ENCODE data around the gene CENPP.

CENPP gene

GRCh38 chr9:92506184-92506857 is 180.6 kb downstream of the CENPP start:
- no peak overlapping the region for H3K27ac ChIP-seq (ENCODE audit: low read depth, low read length)
- H3K27me3 ChIP-seq (ENCODE audit: control insufficient read depth, insufficient read depth, low read length): no peaks in the 10 kb centered on the region
- H3K36me3 ChIP-seq (ENCODE audit: control insufficient read depth, insufficient read depth, low read length): no peaks in the 10 kb centered on the region
- no peak overlapping the region for H3K9ac ChIP-seq (ENCODE audit: low read length)
- H3K4me1 ChIP-seq (ENCODE audit: control insufficient read depth, insufficient read depth, low read length): peaks cover 14% of the 10 kb centered on the region
- H3K9me3 ChIP-seq (ENCODE audit: control insufficient read depth, insufficient read depth, low read depth, low read length): no peaks in the 10 kb centered on the region
- no peak overlapping the region for H3K4me3 ChIP-seq (ENCODE audit: low read depth, low read length)

GRCh38 chr9:92507005-92507404 is 181.3 kb downstream of the CENPP start:
- Histone ChIP-seq H3K4me1 (ENCODE audit: control insufficient read depth, insufficient read depth, low read length) (peaks cover 14% of the 10 kb centered on the region), H3K36me3 (ENCODE audit: control insufficient read depth, insufficient read depth, low read length) (no peaks in the 10 kb centered on the region), H3K27ac (ENCODE audit: low read depth, low read length) (no peak overlapping the region), H3K9me3 (ENCODE audit: control insufficient read depth, insufficient read depth, low read depth, low read length) (no peaks in the 10 kb centered on the region), H3K27me3 (ENCODE audit: control insufficient read depth, insufficient read depth, low read length) (no peaks in the 10 kb centered on the region), H3K4me3 (ENCODE audit: low read depth, low read length) (no peak overlapping the region), H3K9ac (ENCODE audit: low read length) (no peak overlapping the region)

GRCh38 chr9:92507496-92507895 is 181.7 kb downstream of the CENPP start:
- H3K4me3 ChIP-seq (ENCODE audit: low read depth, low read length): no peak overlapping the region
- H3K36me3 ChIP-seq (ENCODE audit: control insufficient read depth, insufficient read depth, low read length): no peaks in the 10 kb centered on the region
- H3K27ac ChIP-seq (ENCODE audit: low read depth, low read length): no peak overlapping the region
- no peaks in the 10 kb centered on the region for H3K27me3 ChIP-seq (ENCODE audit: control insufficient read depth, insufficient read depth, low read length)
- peaks cover 14% of the 10 kb centered on the region for H3K4me1 ChIP-seq (ENCODE audit: control insufficient read depth, insufficient read depth, low read length)
- no peak overlapping the region for H3K9ac ChIP-seq (ENCODE audit: low read length)
- no peaks in the 10 kb centered on the region for H3K9me3 ChIP-seq (ENCODE audit: control insufficient read depth, insufficient read depth, low read depth, low read length)

GRCh38 chr9:92508018-92508820 is 182.5 kb downstream of the CENPP start:
- Histone ChIP-seq H3K4me1 (ENCODE audit: control insufficient read depth, insufficient read depth, low read length) (peaks cover 14% of the 10 kb centered on the region), H3K36me3 (ENCODE audit: control insufficient read depth, insufficient read depth, low read length) (no peaks in the 10 kb centered on the region), H3K9ac (ENCODE audit: low read length) (no peak overlapping the region), H3K27me3 (ENCODE audit: control insufficient read depth, insufficient read depth, low read length) (no peaks in the 10 kb centered on the region), H3K27ac (ENCODE audit: low read depth, low read length) (no peak overlapping the region), H3K4me3 (ENCODE audit: low read depth, low read length) (no peak overlapping the region), H3K9me3 (ENCODE audit: control insufficient read depth, insufficient read depth, low read depth, low read length) (no peaks in the 10 kb centered on the region)

GRCh38 chr9:92509050-92509449 is 183.3 kb downstream of the CENPP start:
- no peak overlapping the region for H3K4me3 ChIP-seq (ENCODE audit: low read depth, low read length)
- peaks cover 8% of the 10 kb centered on the region for H3K4me1 ChIP-seq (ENCODE audit: control insufficient read depth, insufficient read depth, low read length)
- no peaks in the 10 kb centered on the region for H3K36me3 ChIP-seq (ENCODE audit: control insufficient read depth, insufficient read depth, low read length)

GRCh38 chr9:92510747-92511146 is 185.0 kb downstream of the CENPP start:
- no peaks in the 10 kb centered on the region for H3K27me3 ChIP-seq (ENCODE audit: control insufficient read depth, insufficient read depth, low read length)
- no peak overlapping the region for H3K27ac ChIP-seq (ENCODE audit: low read depth, low read length)
- no peak overlapping the region for H3K9ac ChIP-seq (ENCODE audit: low read length)
- H3K9me3 ChIP-seq (ENCODE audit: control insufficient read depth, insufficient read depth, low read depth, low read length): no peaks in the 10 kb centered on the region
- no peaks in the 10 kb centered on the region for H3K36me3 ChIP-seq (ENCODE audit: control insufficient read depth, insufficient read depth, low read length)
- H3K4me1 ChIP-seq (ENCODE audit: control insufficient read depth, insufficient read depth, low read length): peaks cover 8% of the 10 kb centered on the region
- H3K4me3 ChIP-seq (ENCODE audit: low read depth, low read length): no peak overlapping the region

More at GRCh38 chr9:92509050-92509449, 183.3 kb downstream of the CENPP start:
- no peak overlapping the region for H3K27ac ChIP-seq (ENCODE audit: low read depth, low read length)
- no peaks in the 10 kb centered on the region for H3K9me3 ChIP-seq (ENCODE audit: control insufficient read depth, insufficient read depth, low read depth, low read length)
- H3K27me3 ChIP-seq (ENCODE audit: control insufficient read depth, insufficient read depth, low read length): no peaks in the 10 kb centered on the region
- no peak overlapping the region for H3K9ac ChIP-seq (ENCODE audit: low read length)

- peaks cover 16% of the 10 kb centered on the region for H3K4me1 ChIP-seq (ENCODE audit: control insufficient read depth, insufficient read depth, low read length)
- no peaks in the 10 kb centered on the region for H3K27me3 ChIP-seq (ENCODE audit: control insufficient read depth, insufficient read depth, low read length)
- H3K27ac ChIP-seq (ENCODE audit: low read depth, low read length): no peak overlapping the region
- no peak overlapping the region for H3K9ac ChIP-seq (ENCODE audit: low read length)
- H3K9me3 ChIP-seq (ENCODE audit: control insufficient read depth, insufficient read depth, low read depth, low read length): no peaks in the 10 kb centered on the region
- H3K36me3 ChIP-seq (ENCODE audit: control insufficient read depth, insufficient read depth, low read length): no peaks in the 10 kb centered on the region
- no peak overlapping the region for H3K4me3 ChIP-seq (ENCODE audit: low read depth, low read length)
These were observed 186.9 kb downstream of the CENPP start for GRCh38 chr9:92512622-92513021.

GRCh38 chr9:92513349-92513748 is 187.6 kb downstream of the CENPP start:
- Histone ChIP-seq H3K9ac (ENCODE audit: low read length) (no peak overlapping the region), H3K27ac (ENCODE audit: low read depth, low read length) (no peak overlapping the region), H3K4me1 (ENCODE audit: control insufficient read depth, insufficient read depth, low read length) (peaks cover 13% of the 10 kb centered on the region), H3K9me3 (ENCODE audit: control insufficient read depth, insufficient read depth, low read depth, low read length) (no peaks in the 10 kb centered on the region), H3K4me3 (ENCODE audit: low read depth, low read length) (no peak overlapping the region), H3K36me3 (ENCODE audit: control insufficient read depth, insufficient read depth, low read length) (no peaks in the 10 kb centered on the region), H3K27me3 (ENCODE audit: control insufficient read depth, insufficient read depth, low read length) (no peaks in the 10 kb centered on the region)

- H3K36me3 ChIP-seq (ENCODE audit: control insufficient read depth, insufficient read depth, low read length): no peaks in the 10 kb centered on the region
These were observed 188.9 kb downstream of the CENPP start for GRCh38 chr9:92514635-92515034.

GRCh38 chr9:92516521-92516920 is 190.8 kb downstream of the CENPP start:
- H3K27ac ChIP-seq (ENCODE audit: low read depth, low read length): no peak overlapping the region
- H3K4me1 ChIP-seq (ENCODE audit: control insufficient read depth, insufficient read depth, low read length): peaks cover 13% of the 10 kb centered on the region
- no peaks in the 10 kb centered on the region for H3K9me3 ChIP-seq (ENCODE audit: control insufficient read depth, insufficient read depth, low read depth, low read length)
- H3K4me3 ChIP-seq (ENCODE audit: low read depth, low read length): no peak overlapping the region
- no peaks in the 10 kb centered on the region for H3K27me3 ChIP-seq (ENCODE audit: control insufficient read depth, insufficient read depth, low read length)
- H3K36me3 ChIP-seq (ENCODE audit: control insufficient read depth, insufficient read depth, low read length): no peaks in the 10 kb centered on the region
- no peak overlapping the region for H3K9ac ChIP-seq (ENCODE audit: low read length)

More at GRCh38 chr9:92514635-92515034, 188.9 kb downstream of the CENPP start:
- Histone ChIP-seq H3K9ac (ENCODE audit: low read length) (no peak overlapping the region), H3K9me3 (ENCODE audit: control insufficient read depth, insufficient read depth, low read depth, low read length) (no peaks in the 10 kb centered on the region), H3K27ac (ENCODE audit: low read depth, low read length) (no peak overlapping the region), H3K27me3 (ENCODE audit: control insufficient read depth, insufficient read depth, low read length) (no peaks in the 10 kb centered on the region), H3K4me1 (ENCODE audit: control insufficient read depth, insufficient read depth, low read length) (peaks cover 13% of the 10 kb centered on the region), H3K4me3 (ENCODE audit: low read depth, low read length) (no peak overlapping the region)

- H3K4me3 ChIP-seq (ENCODE audit: low read depth, low read length): no peak overlapping the region
- peaks cover 13% of the 10 kb centered on the region for H3K4me1 ChIP-seq (ENCODE audit: control insufficient read depth, insufficient read depth, low read length)
These were observed 191.3 kb downstream of the CENPP start for GRCh38 chr9:92517046-92517445.

More at GRCh38 chr9:92517046-92517445, 191.3 kb downstream of the CENPP start:
- H3K9me3 ChIP-seq (ENCODE audit: control insufficient read depth, insufficient read depth, low read depth, low read length): no peaks in the 10 kb centered on the region
- no peak overlapping the region for H3K9ac ChIP-seq (ENCODE audit: low read length)
- no peaks in the 10 kb centered on the region for H3K27me3 ChIP-seq (ENCODE audit: control insufficient read depth, insufficient read depth, low read length)
- H3K36me3 ChIP-seq (ENCODE audit: control insufficient read depth, insufficient read depth, low read length): no peaks in the 10 kb centered on the region
- no peak overlapping the region for H3K27ac ChIP-seq (ENCODE audit: low read depth, low read length)
